AG04450 (cell line): Measurements from ENCODE around the gene RASA3. TPM values are rescaled to one million over a fixed set of nuclear protein-coding genes. Genes with fewer than 3 reads are reported as not detected.
A peak's percentile ranks its signal among the peaks of the same experiment; 100 is the strongest.

Source experiments
- CTCF ChIA-PET: fragments of 300-600, 350-600 bp; formaldehyde crosslinking; extraction: SDS; loops from one replicate; lab custom pipeline; 2022; ENCODE audit warnings: antibody characterized with exemption, inconsistent platforms; lab: Charles Lee
- POLR2A ChIA-PET: fragments of 350-600 bp; formaldehyde crosslinking; extraction: SDS; loops from one replicate; lab custom pipeline; 2021; ENCODE audit warnings: antibody characterized with exemption, inconsistent platforms; lab: Yijun Ruan, JAX
- DNase-seq: peaks from one replicate; pipeline ENCODE4 v3.0.0-alpha.2; 2011; ENCODE audit warnings: low read depth, low spot score
- H3K27ac ChIP-seq: one replicate; pipeline ENCODE4 v1.5.1; 2012; ENCODE audit warnings: low read depth, low read length, control low read depth
- H3K27me3 ChIP-seq: one replicate; pipeline ENCODE4 v1.6.0; 2012; ENCODE audit warnings: low read length; ENCODE audit not compliant: control insufficient read depth, insufficient read depth
- H3K4me3 ChIP-seq: 2 replicates; pipeline ENCODE4 v1.5.1; 2011; ENCODE audit warnings: mild to moderate bottlenecking, low read depth, low read length, control low read depth
- H3K9me3 ChIP-seq: 2 replicates; pipeline ENCODE4 v1.5.1; 2012; ENCODE audit warnings: low read length; ENCODE audit not compliant: control insufficient read depth, insufficient read depth
- polyA plus RNA-seq: library from polyadenylated mRNA; depleted of rRNA; stranded (reverse); fragments of >200 nt; gene quantifications from 2 replicates; pipeline ENCODE4 v1.2.3, GENCODE V29; 2011
- TF ChIP-seq, protein P1 (sequence below): IDR thresholded peaks from 2 replicates; pipeline ENCODE4 v1.5.1; 2011; ENCODE audit warnings: low read depth, low read length, control low read depth, inconsistent platforms

Gene RASA3
- polyA plus RNA-seq, 1 experiment, result 25.2 TPM

GRCh38 chr13:114032126-114032799 is 100.2 kb downstream of the RASA3 start:
- no peak overlapping the region for H3K4me3 ChIP-seq
- H3K27ac ChIP-seq, result peak overlapping the region; percentile 86
- POLR2A ChIA-PET, result no interaction called here
- TF ChIP-seq, protein P1, sequence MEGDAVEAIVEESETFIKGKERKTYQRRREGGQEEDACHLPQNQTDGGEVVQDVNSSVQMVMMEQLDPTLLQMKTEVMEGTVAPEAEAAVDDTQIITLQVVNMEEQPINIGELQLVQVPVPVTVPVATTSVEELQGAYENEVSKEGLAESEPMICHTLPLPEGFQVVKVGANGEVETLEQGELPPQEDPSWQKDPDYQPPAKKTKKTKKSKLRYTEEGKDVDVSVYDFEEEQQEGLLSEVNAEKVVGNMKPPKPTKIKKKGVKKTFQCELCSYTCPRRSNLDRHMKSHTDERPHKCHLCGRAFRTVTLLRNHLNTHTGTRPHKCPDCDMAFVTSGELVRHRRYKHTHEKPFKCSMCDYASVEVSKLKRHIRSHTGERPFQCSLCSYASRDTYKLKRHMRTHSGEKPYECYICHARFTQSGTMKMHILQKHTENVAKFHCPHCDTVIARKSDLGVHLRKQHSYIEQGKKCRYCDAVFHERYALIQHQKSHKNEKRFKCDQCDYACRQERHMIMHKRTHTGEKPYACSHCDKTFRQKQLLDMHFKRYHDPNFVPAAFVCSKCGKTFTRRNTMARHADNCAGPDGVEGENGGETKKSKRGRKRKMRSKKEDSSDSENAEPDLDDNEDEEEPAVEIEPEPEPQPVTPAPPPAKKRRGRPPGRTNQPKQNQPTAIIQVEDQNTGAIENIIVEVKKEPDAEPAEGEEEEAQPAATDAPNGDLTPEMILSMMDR, result no peak
- CTCF ChIA-PET, result no interaction called here
- no peak for DNase-seq
- H3K9me3 ChIP-seq, result peaks cover 6% of the 10 kb centered on the region; the same call in 1 of the 2 replicates
- H3K27me3 ChIP-seq, result no peaks in the 10 kb centered on the region

- DNase-seq, result no peak
- CTCF ChIA-PET, result no interaction called here
- POLR2A ChIA-PET, result no interaction called here
Observed at GRCh38 chr13:114031631-114032030, 100.8 kb downstream of the RASA3 start.

DNA sequence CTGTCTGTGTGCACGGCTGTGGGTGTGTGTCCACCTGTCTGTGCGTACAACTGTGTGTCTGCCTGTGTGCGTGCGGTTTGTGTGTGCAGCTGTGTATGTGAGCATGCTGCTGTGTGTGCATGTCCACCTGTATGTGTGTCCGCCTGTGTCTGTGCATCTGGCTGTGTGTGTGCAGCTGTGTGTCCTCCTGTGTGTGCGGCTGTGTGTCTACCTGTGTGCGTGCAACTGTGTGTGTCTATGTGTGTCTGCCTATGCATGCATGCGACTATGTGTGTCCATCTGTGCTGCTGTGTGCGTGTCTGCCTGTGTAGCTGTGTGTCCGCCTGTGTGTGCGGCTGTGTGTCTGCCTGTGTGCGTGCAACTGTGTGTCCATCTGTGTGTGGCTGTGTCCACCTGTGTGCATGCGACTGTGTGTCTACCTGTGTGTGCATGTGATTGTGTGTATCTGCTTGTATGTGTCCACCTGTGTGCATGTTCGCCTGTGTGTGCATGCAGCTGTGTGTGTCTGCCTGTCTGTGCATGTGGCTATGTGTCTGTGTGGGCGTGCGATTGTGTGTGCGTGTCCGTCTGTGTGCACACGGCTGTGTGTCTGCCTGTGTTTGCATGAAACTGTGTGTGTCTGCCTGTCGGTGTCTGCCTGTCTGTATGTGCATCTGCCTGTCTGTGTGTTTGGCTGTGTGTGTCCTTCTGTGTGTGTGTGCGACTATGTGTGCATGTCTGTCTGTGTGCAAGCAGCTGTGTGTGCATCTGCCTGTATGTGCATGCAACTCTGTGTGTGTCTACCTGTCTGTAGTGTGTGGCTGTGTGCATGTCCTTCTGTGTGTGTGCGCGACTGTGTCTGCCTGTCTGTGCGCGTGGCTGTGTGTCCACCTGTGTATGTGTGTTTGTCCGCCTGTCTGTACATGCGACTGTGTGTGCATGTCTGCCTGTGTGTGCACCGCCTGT is 101.5 kb downstream of the RASA3 start:
- CTCF ChIA-PET, result no interaction called here
- POLR2A ChIA-PET, result no interaction called here

More at GRCh38 chr13:114031631-114032030, 100.8 kb downstream of the RASA3 start:
- TF ChIP-seq, protein P1, result no peak
- no peak overlapping the region for H3K4me3 ChIP-seq
- peaks cover 6% of the 10 kb centered on the region; the same call in 1 of the 2 replicates for H3K9me3 ChIP-seq
- no peaks in the 10 kb centered on the region for H3K27me3 ChIP-seq
- H3K27ac ChIP-seq, result no peak overlapping the region

GRCh38 chr13:114029866-114030625 is 102.4 kb downstream of the RASA3 start:
- Histone ChIP-seq H3K27ac (no peak overlapping the region), H3K27me3 (no peaks in the 10 kb centered on the region), H3K4me3 (no peak overlapping the region), H3K9me3 (peaks cover 6% of the 10 kb centered on the region; the same call in 1 of the 2 replicates)
- no peak for DNase-seq
- ChIA-PET POLR2A (no interaction called here), CTCF (no interaction called here)
- TF ChIP-seq, protein P1, result no peak

More for the DNA sequence above, 101.5 kb downstream of the RASA3 start:
- no peak overlapping the region for H3K27ac ChIP-seq
- H3K27me3 ChIP-seq, result no peaks in the 10 kb centered on the region
- TF ChIP-seq, protein P1, result no peak
- no peak for DNase-seq
- H3K4me3 ChIP-seq, result no peak overlapping the region
- peaks cover 6% of the 10 kb centered on the region; the same call in 1 of the 2 replicates for H3K9me3 ChIP-seq
